HCT116 (cell line): ENCODE results near the gene HNRNPA1.

ENCODE experiments used
- EZH2 ChIP-seq: fragments of 200-600 bp; sonication (generic); IDR thresholded peaks from 2 replicates; pipeline ENCODE4 v1.6.1; 2017; ENCODE audit warnings: antibody characterized with exemption, mixed run types
- POLR2A ChIP-seq: IDR thresholded peaks from 2 replicates; pipeline ENCODE4 v1.7.0; 2011; ENCODE audit warnings: borderline replicate concordance; ENCODE audit not compliant: insufficient read depth, insufficient read length; ENCODE audit errors: extremely low read depth
- POLR2AphosphoS5 ChIP-seq: IDR thresholded peaks from 2 replicates; pipeline ENCODE4 v1.6.1; 2011; ENCODE audit warnings: mild to moderate bottlenecking, low read depth, low read length, moderate library complexity
- SRF ChIP-seq: IDR thresholded peaks from 2 replicates; pipeline ENCODE4 v1.6.1; 2012; ENCODE audit warnings: low read depth
- YY1 ChIP-seq: IDR thresholded peaks from 2 replicates; pipeline ENCODE4 v1.6.1; 2011; ENCODE audit warnings: low read length, low read depth, moderate library complexity, mild to moderate bottlenecking; ENCODE audit not compliant: insufficient replicate concordance; ENCODE audit errors: extremely low read depth
- ZFX ChIP-seq: fragments of 450-650 bp; IDR thresholded peaks from 2 replicates; pipeline ENCODE4 v1.6.1; 2017
- TF ChIP-seq, protein P1 (sequence below), 3 experiments: fragments of 200-600 bp in 1 of 3; sonication (generic) in 1 of 3; IDR thresholded peaks in 2 of 3; conservative IDR thresholded peaks in 1 of 3; 2 replicates each; pipeline ENCODE4 v1.5.1; 2012 to 2017; ENCODE audit warnings: low read depth in 2 of 3, low read length in 2 of 3, antibody characterized with exemption in 1 of 3, borderline replicate concordance in 1 of 3, control low read depth in 1 of 3, mild to moderate bottlenecking in 1 of 3, mixed read lengths in 1 of 3, mixed run types in 1 of 3, moderate library complexity in 1 of 3; ENCODE audit not compliant: insufficient read depth in 1 of 3

DNA sequence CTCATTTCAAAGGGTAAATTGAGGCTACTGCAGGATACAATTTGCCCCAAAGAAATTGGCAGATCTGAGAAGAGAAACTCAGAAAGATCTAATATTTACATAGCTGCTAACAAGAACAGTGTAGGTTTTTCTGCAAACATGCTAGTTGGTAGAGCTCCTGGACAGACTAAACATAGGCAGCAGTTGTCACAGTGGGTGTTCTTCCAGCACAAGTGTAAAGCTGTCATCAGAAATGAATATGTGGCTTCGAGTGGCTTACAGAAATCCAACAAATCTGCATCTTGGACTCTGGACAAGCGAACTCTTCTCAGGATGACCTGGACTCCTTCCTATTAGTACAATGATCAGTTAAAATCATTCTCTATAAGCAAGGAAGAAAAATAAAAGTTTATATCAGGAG lies 6.5 kb upstream of the HNRNPA1 start:
- TF ChIP-seq, protein P1, sequence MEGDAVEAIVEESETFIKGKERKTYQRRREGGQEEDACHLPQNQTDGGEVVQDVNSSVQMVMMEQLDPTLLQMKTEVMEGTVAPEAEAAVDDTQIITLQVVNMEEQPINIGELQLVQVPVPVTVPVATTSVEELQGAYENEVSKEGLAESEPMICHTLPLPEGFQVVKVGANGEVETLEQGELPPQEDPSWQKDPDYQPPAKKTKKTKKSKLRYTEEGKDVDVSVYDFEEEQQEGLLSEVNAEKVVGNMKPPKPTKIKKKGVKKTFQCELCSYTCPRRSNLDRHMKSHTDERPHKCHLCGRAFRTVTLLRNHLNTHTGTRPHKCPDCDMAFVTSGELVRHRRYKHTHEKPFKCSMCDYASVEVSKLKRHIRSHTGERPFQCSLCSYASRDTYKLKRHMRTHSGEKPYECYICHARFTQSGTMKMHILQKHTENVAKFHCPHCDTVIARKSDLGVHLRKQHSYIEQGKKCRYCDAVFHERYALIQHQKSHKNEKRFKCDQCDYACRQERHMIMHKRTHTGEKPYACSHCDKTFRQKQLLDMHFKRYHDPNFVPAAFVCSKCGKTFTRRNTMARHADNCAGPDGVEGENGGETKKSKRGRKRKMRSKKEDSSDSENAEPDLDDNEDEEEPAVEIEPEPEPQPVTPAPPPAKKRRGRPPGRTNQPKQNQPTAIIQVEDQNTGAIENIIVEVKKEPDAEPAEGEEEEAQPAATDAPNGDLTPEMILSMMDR (IDR thresholded peaks at IDR 0.05 in 2 of 3, conservative IDR thresholded peaks at IDR 0.05 in 1 of 3; ENCODE audit: borderline replicate concordance in 1 of 3, insufficient read depth in 1 of 3, low read depth in 2 of 3, low read length in 2 of 3) = no peak
- TF ChIP-seq ZFX = no peak
- TF ChIP-seq EZH2 = no peak
- no peak for TF ChIP-seq POLR2AphosphoS5
- no peak for TF ChIP-seq YY1
- no peak for TF ChIP-seq SRF
- TF ChIP-seq POLR2A = no peak
